Colonic mucosa (tissue), 4 donors: Measurements from ENCODE around the gene IL22RA1. TPM values are rescaled to one million over a fixed set of nuclear protein-coding genes. Genes with fewer than 3 reads are reported as not detected.

Experiments used
- DNase-seq: peaks from one replicate; pipeline ENCODE4 v3.0.0-alpha.2; 2020
- H3K27ac ChIP-seq: fragments of 200-600 bp; one replicate; pipeline ENCODE4 v1.8.0; 2021
- H3K27me3 ChIP-seq: fragments of 200-600 bp; one replicate; pipeline ENCODE4 v1.8.0; 2021
- H3K36me3 ChIP-seq: fragments of 200-600 bp; one replicate; pipeline ENCODE4 v1.8.0; 2021
- H3K4me1 ChIP-seq: fragments of 200-600 bp; one replicate; pipeline ENCODE4 v1.8.0; 2021; ENCODE audit warnings: mild to moderate bottlenecking
- H3K4me3 ChIP-seq: fragments of 200-600 bp; one replicate; pipeline ENCODE4 v1.8.0; 2021
- H3K9ac ChIP-seq, 2 donors: one replicate each; pipeline ENCODE4 v1.7.0; 2013; ENCODE audit warnings: control low read depth in 2 of 2, low read depth in 2 of 2, low read length in 2 of 2
- H3K9me3 ChIP-seq: fragments of 200-600 bp; one replicate; pipeline ENCODE4 v1.8.0; 2021
- CTCF ChIP-seq: fragments of 200-600 bp; IDR thresholded peaks from one replicate; pipeline ENCODE4 v1.8.0; 2022; ENCODE audit warnings: antibody characterized with exemption, mild to moderate bottlenecking
- intact Hi-C: fragments of 100-400 bp; cut with DNase I; formaldehyde crosslinking; loops from one replicate; pipeline ENCODE4 v1.14.1; 2022
- total RNA-seq, 2 donors: library from RNA; stranded (reverse); fragmentation: NEBNext Ultra II Directional in 1 of 2; extraction: Animal tissue kit (Norgen Biotek cat#: 25700) in 1 of 2; gene quantifications; one replicate each; pipeline ENCODE4 v1.2.1, GENCODE V29; 2021
- donor health status: healthy.
- donor health status: DM: no; HTN: no; CAD: no.
- donor health status: DM: no; HTN: no; CAD: no.

Gene IL22RA1
- total RNA-seq, 2 donors from 2014 or later = 15.5 to 17.3 TPM

GRCh38 chr1:24096009-24096738 is 46.8 kb downstream of the IL22RA1 start:
- H3K27ac ChIP-seq = no peak overlapping the region
- H3K9ac ChIP-seq = no peak overlapping the region
- no peaks in the 10 kb centered on the region for H3K4me1 ChIP-seq
- no peak for TF ChIP-seq CTCF
- H3K27me3 ChIP-seq = no peaks in the 10 kb centered on the region
- DNase-seq = no peak
- no peak overlapping the region for H3K4me3 ChIP-seq
- H3K36me3 ChIP-seq = no peaks in the 10 kb centered on the region
- H3K9me3 ChIP-seq = no peaks in the 10 kb centered on the region
- intact Hi-C loops = no loop called here

- Histone ChIP-seq H3K9ac (no peak overlapping the region), H3K36me3 (no peaks in the 10 kb centered on the region), H3K27ac (no peak overlapping the region), H3K9me3 (no peaks in the 10 kb centered on the region), H3K4me3 (no peak overlapping the region), H3K4me1 (no peaks in the 10 kb centered on the region), H3K27me3 (no peaks in the 10 kb centered on the region)
- intact Hi-C loops = no loop called here
- DNase-seq = no peak
- TF ChIP-seq CTCF = no peak
Measured at GRCh38 chr1:24095140-24095859, 47.6 kb downstream of the IL22RA1 start.

GRCh38 chr1:24094554-24094953 is 48.4 kb downstream of the IL22RA1 start:
- TF ChIP-seq CTCF = no peak
- Histone ChIP-seq H3K36me3 (no peaks in the 10 kb centered on the region), H3K4me3 (no peak overlapping the region), H3K9ac (no peak overlapping the region), H3K4me1 (no peaks in the 10 kb centered on the region), H3K9me3 (no peaks in the 10 kb centered on the region), H3K27me3 (no peaks in the 10 kb centered on the region), H3K27ac (no peak overlapping the region)
- intact Hi-C loops = no loop called here
- no peak for DNase-seq

GRCh38 chr1:24093732-24094131 is 49.2 kb downstream of the IL22RA1 start:
- no peaks in the 10 kb centered on the region for H3K36me3 ChIP-seq
- no peaks in the 10 kb centered on the region for H3K27me3 ChIP-seq
- no peak for DNase-seq
- H3K4me1 ChIP-seq = no peaks in the 10 kb centered on the region
- no peak overlapping the region for H3K27ac ChIP-seq
- intact Hi-C loops = no loop called here
- no peaks in the 10 kb centered on the region for H3K9me3 ChIP-seq
- no peak overlapping the region for H3K4me3 ChIP-seq
- TF ChIP-seq CTCF = no peak
- no peak overlapping the region for H3K9ac ChIP-seq

- H3K36me3 ChIP-seq = no peaks in the 10 kb centered on the region
- DNase-seq = no peak
- H3K4me1 ChIP-seq = no peaks in the 10 kb centered on the region
- no peak overlapping the region for H3K9ac ChIP-seq
- H3K27me3 ChIP-seq = no peaks in the 10 kb centered on the region
- no peak for TF ChIP-seq CTCF
- H3K9me3 ChIP-seq = no peaks in the 10 kb centered on the region
- intact Hi-C loops = no loop called here
- no peak overlapping the region for H3K27ac ChIP-seq
- H3K4me3 ChIP-seq = no peak overlapping the region
Measured at GRCh38 chr1:24092979-24093378, 50.0 kb downstream of the IL22RA1 start.
